AG09309 (cell line): ENCODE results near the gene STK26.

Experiments used
- DNase-seq: peaks from one replicate; pipeline ENCODE4 v3.0.0-alpha.2; 2010; ENCODE audit warnings: low read depth
- H3K4me3 ChIP-seq: 2 replicates; pipeline ENCODE4 v1.5.1; 2011; ENCODE audit warnings: mild to moderate bottlenecking, low read depth, low read length, moderate library complexity; ENCODE audit not compliant: control insufficient read depth
- TF ChIP-seq, protein P1 (sequence below): IDR thresholded peaks from 2 replicates; pipeline ENCODE4 v1.5.1; 2011; ENCODE audit warnings: mild to moderate bottlenecking, low read depth, low read length, inconsistent platforms; ENCODE audit not compliant: insufficient read depth, control insufficient read depth; ENCODE audit errors: missing control alignments

STK26 gene

DNA sequence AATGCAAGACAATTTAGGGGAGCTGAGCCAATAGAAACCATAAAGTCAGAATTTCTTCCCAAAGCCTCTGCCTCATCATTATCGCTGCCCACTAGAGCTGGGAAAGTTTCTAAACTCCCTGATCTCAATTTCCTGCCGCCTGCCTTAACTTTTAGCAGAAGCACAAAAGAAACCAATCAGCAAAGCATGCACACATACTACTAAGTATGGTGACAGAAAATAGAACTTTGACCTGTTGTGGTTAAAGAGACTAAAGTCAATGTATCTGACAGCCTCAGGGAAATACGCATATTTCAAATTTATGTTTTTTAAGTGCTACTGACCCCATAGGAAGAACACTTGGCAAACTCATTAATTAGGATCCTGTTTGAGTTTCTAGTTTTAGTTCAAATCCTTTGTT, 10.1 kb downstream of the STK26 start:
- H3K4me3 ChIP-seq, result no peak overlapping the region
- TF ChIP-seq, protein P1, sequence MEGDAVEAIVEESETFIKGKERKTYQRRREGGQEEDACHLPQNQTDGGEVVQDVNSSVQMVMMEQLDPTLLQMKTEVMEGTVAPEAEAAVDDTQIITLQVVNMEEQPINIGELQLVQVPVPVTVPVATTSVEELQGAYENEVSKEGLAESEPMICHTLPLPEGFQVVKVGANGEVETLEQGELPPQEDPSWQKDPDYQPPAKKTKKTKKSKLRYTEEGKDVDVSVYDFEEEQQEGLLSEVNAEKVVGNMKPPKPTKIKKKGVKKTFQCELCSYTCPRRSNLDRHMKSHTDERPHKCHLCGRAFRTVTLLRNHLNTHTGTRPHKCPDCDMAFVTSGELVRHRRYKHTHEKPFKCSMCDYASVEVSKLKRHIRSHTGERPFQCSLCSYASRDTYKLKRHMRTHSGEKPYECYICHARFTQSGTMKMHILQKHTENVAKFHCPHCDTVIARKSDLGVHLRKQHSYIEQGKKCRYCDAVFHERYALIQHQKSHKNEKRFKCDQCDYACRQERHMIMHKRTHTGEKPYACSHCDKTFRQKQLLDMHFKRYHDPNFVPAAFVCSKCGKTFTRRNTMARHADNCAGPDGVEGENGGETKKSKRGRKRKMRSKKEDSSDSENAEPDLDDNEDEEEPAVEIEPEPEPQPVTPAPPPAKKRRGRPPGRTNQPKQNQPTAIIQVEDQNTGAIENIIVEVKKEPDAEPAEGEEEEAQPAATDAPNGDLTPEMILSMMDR, result no peak
- no peak for DNase-seq

DNA sequence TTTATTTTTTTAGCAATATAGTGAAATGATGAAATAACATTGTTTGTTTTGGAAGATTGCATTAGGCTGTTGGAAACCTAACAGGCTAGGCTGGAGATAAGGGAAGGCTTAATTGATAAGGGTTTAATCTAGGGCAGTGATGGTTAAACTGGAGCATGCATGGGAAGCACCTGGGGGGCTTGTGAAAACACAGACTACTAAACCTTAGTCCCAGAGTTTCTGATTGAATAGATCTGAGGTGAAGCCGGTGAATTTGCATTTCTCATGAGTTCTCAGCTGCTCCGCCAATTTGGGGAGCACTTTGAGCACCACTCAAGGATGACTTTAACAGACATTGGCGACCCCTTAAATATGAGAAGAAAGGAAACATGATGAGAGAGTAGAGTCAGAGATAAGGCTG, 11.5 kb downstream of the STK26 start:
- no peak for DNase-seq
- H3K4me3 ChIP-seq, result no peak overlapping the region
- TF ChIP-seq, protein P1, result no peak

DNA sequence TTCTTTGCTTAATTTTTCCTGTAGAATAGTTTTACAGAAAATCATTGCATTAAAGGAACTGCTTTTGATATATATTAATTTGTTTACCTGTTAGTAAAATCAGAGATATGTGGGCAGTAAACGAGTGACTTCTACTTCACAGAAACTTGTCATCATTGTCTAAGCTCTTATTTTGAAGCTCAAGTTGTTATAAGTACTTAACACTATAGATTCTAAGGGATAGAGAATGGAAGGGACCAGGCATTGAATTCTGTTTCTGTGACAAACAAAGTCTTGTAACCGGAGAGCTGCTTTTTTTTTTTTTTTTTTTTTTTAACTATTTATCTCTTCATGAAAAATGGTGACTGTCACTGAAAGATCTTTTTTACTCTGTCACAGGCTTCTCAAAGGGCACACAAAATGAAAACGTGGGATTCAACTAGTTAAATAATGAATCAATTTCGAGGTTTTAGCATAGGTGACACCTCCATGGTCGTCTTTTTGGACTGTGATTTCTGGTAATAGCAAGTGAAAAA, 14.4 kb downstream of the STK26 start:
- DNase-seq, result no peak
- TF ChIP-seq, protein P1, result no peak
- H3K4me3 ChIP-seq, result no peak overlapping the region

DNA sequence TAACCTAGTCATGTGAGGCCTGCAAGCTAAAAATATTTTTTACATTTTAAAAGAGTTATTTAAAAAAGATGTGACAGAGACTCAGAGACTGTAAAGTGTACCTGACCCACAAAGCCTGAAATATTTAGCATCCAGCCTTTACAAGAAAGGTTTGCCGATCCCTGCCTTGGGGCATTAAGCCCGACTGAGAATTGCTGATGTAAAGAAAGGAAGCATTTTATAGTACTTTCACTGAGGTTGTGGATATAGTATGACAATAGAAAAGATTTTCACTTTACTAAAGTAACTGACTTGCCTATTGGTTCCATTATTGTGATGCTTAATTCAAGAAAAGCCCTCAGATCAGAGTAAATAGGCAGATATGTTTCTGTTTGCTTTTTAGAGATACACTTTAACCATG, 17.0 kb downstream of the STK26 start:
- TF ChIP-seq, protein P1, result no peak
- no peak overlapping the region for H3K4me3 ChIP-seq
- no peak for DNase-seq

DNA sequence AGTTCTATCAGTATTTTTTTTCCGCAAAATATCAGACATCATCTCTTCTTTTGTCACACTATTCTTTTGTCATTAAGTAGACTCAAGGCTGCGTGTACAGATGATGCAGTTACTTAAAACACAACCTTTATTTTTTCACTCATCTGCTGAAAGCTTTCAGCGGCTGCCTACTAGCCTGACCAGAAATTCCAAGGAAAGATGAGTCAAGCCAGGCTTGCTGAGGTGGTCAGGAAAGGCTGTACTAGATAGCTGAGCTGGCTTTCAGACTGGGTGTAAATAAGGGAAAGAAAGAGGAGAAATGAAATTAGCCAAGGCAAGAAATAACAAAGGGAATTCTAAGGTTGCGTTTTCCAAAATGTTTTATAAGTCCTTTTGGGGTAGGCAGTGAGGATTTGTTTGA, 17.9 kb downstream of the STK26 start:
- no peak overlapping the region for H3K4me3 ChIP-seq
- TF ChIP-seq, protein P1, result no peak
- DNase-seq, result no peak

DNA sequence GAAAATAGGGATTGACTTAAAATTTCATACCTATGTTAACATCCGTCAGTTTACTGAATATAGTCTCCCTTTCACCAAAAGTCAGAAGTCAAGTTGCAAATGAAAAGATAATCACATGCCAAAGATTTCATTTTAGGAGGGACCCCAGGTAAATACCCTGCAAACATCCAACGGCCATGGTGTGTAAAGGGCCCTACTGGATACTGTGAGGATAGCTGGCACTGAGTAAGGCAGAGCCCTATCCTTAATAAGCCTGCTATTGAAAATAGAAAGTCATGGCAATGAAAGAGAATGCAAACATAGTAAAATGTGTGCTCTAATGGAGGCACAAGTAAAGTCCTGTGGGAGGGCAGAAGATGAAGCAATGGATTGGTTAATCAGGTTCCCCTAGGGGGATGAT, 20.9 kb downstream of the STK26 start:
- no peak overlapping the region for H3K4me3 ChIP-seq
- DNase-seq, result no peak
- TF ChIP-seq, protein P1, result no peak

DNA sequence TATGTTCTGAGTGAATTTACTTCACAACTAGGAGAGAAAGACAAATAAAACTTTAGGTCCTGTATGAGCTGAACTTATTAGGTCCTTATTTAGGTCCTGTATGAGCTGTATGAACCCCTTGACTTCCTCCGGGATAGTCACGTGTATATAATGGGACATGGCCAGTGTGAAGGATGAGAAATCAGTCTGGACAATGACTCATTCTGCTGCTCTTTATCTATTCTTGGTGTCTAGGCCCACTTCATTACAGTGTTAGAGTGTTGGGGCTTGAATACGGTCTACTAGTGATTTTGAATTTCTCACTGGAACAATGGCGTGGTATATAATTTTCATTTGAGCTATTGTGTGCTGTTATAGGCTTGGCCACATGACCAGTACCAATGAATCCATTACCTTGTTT, 21.9 kb downstream of the STK26 start:
- DNase-seq, result no peak

More for the DNA sequence above, 21.9 kb downstream of the STK26 start:
- TF ChIP-seq, protein P1, result no peak
- no peak overlapping the region for H3K4me3 ChIP-seq
